ENCODE measurements around the gene PDXK. TPM values are rescaled to one million over a fixed set of nuclear protein-coding genes. Genes with fewer than 3 reads are reported as not detected.

The PDXK gene
- total RNA-seq, 6 experiments from 2014 or later = 154 to 160 (median 157) TPM

- H3K9me3 Mint-ChIP-seq = no peaks in the 10 kb centered on the region
- H3K36me3 Mint-ChIP-seq (ENCODE audit: low read depth) = peaks cover 26% of the 10 kb centered on the region
- no peaks in the 10 kb centered on the region for H3K4me1 Mint-ChIP-seq (ENCODE audit: low read depth)
- no peak overlapping the region for H3K4me3 Mint-ChIP-seq
- no peak overlapping the region for H3K27ac Mint-ChIP-seq
- TF ChIP-seq, protein P1, sequence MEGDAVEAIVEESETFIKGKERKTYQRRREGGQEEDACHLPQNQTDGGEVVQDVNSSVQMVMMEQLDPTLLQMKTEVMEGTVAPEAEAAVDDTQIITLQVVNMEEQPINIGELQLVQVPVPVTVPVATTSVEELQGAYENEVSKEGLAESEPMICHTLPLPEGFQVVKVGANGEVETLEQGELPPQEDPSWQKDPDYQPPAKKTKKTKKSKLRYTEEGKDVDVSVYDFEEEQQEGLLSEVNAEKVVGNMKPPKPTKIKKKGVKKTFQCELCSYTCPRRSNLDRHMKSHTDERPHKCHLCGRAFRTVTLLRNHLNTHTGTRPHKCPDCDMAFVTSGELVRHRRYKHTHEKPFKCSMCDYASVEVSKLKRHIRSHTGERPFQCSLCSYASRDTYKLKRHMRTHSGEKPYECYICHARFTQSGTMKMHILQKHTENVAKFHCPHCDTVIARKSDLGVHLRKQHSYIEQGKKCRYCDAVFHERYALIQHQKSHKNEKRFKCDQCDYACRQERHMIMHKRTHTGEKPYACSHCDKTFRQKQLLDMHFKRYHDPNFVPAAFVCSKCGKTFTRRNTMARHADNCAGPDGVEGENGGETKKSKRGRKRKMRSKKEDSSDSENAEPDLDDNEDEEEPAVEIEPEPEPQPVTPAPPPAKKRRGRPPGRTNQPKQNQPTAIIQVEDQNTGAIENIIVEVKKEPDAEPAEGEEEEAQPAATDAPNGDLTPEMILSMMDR (IDR thresholded peaks at IDR 0.05) = no peak
- DNase-seq = no peak
- H3K27me3 Mint-ChIP-seq (ENCODE audit: insufficient read depth) = peaks cover 2% of the 10 kb centered on the region; the same call in 1 of the 2 replicates
These were observed 29.2 kb upstream of the PDXK start for GRCh38 chr21:43689556-43690337.

GRCh38 chr21:43690346-43690745 lies 28.6 kb upstream of the PDXK start:
- H3K27ac Mint-ChIP-seq = no peak overlapping the region

DNA sequence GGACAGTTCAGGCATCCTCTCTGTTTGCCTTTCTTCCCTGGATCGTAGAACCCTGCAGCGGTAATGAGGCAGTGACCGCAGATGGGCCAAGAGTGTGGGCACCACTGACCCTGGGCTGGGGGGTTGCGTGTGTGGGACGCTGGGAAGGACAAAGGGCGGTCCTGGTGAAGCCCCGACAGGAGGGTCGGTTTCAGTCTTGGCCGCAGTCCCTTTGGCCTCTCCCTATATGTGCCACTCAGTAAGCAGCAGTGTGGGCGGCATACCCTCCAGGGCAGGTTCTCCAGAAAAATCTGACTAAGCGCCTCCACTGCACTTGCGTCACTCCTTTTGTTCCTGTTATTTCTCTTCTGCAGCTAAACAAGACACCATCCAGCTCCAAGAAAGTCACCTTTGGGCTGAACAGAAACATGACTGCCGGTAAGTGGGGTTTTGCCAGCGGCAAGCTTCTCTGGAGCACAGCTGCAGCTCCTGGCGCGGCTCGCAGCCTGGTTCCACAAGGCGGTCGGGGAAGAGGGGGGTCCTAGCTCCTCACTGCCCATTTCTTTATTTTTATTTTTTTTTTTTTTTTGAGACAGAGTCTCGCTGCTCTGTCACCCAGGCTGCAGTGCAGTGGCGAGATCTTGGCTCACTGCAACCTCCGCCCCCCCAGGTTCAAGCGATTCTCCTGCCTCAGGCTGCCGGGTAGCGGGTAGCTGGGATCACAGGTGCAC lies 27.7 kb upstream of the PDXK start:
- Mint-ChIP-seq H3K4me1 (ENCODE audit: low read depth) (no peaks in the 10 kb centered on the region), H3K27me3 (ENCODE audit: insufficient read depth) (peaks cover 2% of the 10 kb centered on the region; the same call in 1 of the 2 replicates), H3K4me3 (no peak overlapping the region), H3K27ac (no peak overlapping the region), H3K36me3 (ENCODE audit: low read depth) (peaks cover 34% of the 10 kb centered on the region), H3K9me3 (no peaks in the 10 kb centered on the region)
- TF ChIP-seq, protein P1 (IDR thresholded peaks at IDR 0.05) = no peak
- no peak for DNase-seq

More at GRCh38 chr21:43690346-43690745, 28.6 kb upstream of the PDXK start:
- Mint-ChIP-seq H3K27me3 (ENCODE audit: insufficient read depth) (peaks cover 2% of the 10 kb centered on the region; the same call in 1 of the 2 replicates), H3K4me1 (ENCODE audit: low read depth) (no peaks in the 10 kb centered on the region), H3K4me3 (no peak overlapping the region), H3K9me3 (no peaks in the 10 kb centered on the region), H3K36me3 (ENCODE audit: low read depth) (peaks cover 26% of the 10 kb centered on the region)
- DNase-seq = no peak
- TF ChIP-seq, protein P1 (IDR thresholded peaks at IDR 0.05) = no peak

GRCh38 chr21:43691801-43692200 lies 27.1 kb upstream of the PDXK start:
- no peak overlapping the region for H3K4me3 Mint-ChIP-seq
- no peaks in the 10 kb centered on the region for H3K9me3 Mint-ChIP-seq
- H3K27ac Mint-ChIP-seq = no peak overlapping the region
- TF ChIP-seq, protein P1 (IDR thresholded peaks at IDR 0.05) = no peak
- DNase-seq = no peak
- no peaks in the 10 kb centered on the region for H3K4me1 Mint-ChIP-seq (ENCODE audit: low read depth)
- peaks cover 2% of the 10 kb centered on the region; the same call in 1 of the 2 replicates for H3K27me3 Mint-ChIP-seq (ENCODE audit: insufficient read depth)
- peaks cover 31% of the 10 kb centered on the region for H3K36me3 Mint-ChIP-seq (ENCODE audit: low read depth)

DNA sequence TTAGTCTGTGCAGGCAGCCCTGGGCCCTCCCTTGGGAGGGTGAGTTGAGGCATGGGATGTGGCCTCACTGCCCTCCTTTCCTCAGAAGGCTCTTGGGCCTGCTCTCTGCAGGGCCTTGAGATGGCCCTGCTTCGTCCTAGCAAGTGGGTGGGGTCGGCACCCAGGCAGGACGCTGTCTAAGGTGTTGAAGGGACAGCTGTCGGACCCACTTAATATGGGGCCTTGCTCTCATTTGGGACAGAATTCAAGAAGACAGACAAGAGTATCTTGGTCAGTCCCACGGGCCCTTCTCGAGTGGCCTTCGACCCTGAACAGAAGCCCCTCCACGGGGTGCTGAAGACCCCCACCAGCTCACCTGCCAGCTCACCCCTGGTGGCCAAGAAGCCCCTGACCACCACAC lies 26.0 kb upstream of the PDXK start:
- DNase-seq = no peak
- TF ChIP-seq, protein P1 (IDR thresholded peaks at IDR 0.05) = no peak
- no peaks in the 10 kb centered on the region for H3K4me1 Mint-ChIP-seq (ENCODE audit: low read depth)
- H3K9me3 Mint-ChIP-seq = no peaks in the 10 kb centered on the region
- no peak overlapping the region for H3K27ac Mint-ChIP-seq
- peaks cover 29% of the 10 kb centered on the region for H3K36me3 Mint-ChIP-seq (ENCODE audit: low read depth)
- peaks cover 2% of the 10 kb centered on the region for H3K27me3 Mint-ChIP-seq (ENCODE audit: insufficient read depth)
- no peak overlapping the region for H3K4me3 Mint-ChIP-seq

Measured in HFFc6 (cell line).